Parathyroid adenoma (tissue), 2 donors: Measurements from ENCODE around the gene SMG9.

Experiments
- H2AFZ ChIP-seq: fragments of 300-600 bp; sonication (generic); one replicate; pipeline ENCODE4 v1.7.0; 2017; ENCODE audit warnings: antibody characterized with exemption, mild to moderate bottlenecking
- H3K27ac ChIP-seq: fragments of 300-600 bp; sonication (generic); one replicate; pipeline ENCODE4 v1.7.0; 2017
- H3K27me3 ChIP-seq: fragments of 300-600 bp; sonication (generic); one replicate; pipeline ENCODE4 v1.7.0; 2017; ENCODE audit warnings: low read length; ENCODE audit not compliant: control insufficient read depth, insufficient read depth
- H3K36me3 ChIP-seq: fragments of 300-600 bp; sonication (generic); one replicate; pipeline ENCODE4 v1.7.0; 2017; ENCODE audit warnings: low read length; ENCODE audit not compliant: control insufficient read depth, insufficient read depth
- H3K4me1 ChIP-seq: fragments of 300-600 bp; sonication (generic); one replicate; pipeline ENCODE4 v1.7.0; 2017; ENCODE audit warnings: control low read depth
- H3K4me2 ChIP-seq: fragments of 300-600 bp; sonication (generic); one replicate; pipeline ENCODE4 v1.7.0; 2017; ENCODE audit warnings: low read length
- H3K4me3 ChIP-seq: fragments of 300-600 bp; sonication (generic); one replicate; pipeline ENCODE4 v1.7.0; 2017; ENCODE audit warnings: low read depth, low read length
- H3K79me2 ChIP-seq: fragments of 300-600 bp; sonication (generic); one replicate; pipeline ENCODE4 v1.7.0; 2017; ENCODE audit warnings: control low read depth
- H3K9ac ChIP-seq: fragments of 300-600 bp; sonication (generic); one replicate; pipeline ENCODE4 v1.7.0; 2017; ENCODE audit warnings: mild to moderate bottlenecking
- H3K9me3 ChIP-seq: fragments of 300-600 bp; sonication (generic); one replicate; pipeline ENCODE4 v1.7.0; 2017; ENCODE audit warnings: low read length; ENCODE audit not compliant: control insufficient read depth
- CTCF ChIP-seq: fragments of 300-600 bp; sonication (generic); IDR thresholded peaks from one replicate; pipeline ENCODE4 v1.7.0; 2017; ENCODE audit warnings: antibody characterized with exemption, mild to moderate bottlenecking
- donor health status: primary hyperparathyroidism.

SMG9 gene

GRCh38 chr19:43715776-43716175 lies 39.0 kb downstream of the SMG9 start, which contains the start of gene IRGC:
Gene IRGC, plus strand, starts transcription at chr19:43716076. Its CDS starts 2,483 bp downstream, at chr19:43718559.
- no peaks in the 10 kb centered on the region for H3K36me3 ChIP-seq
- TF ChIP-seq CTCF = no peak
- no peak within 1 kb of the TSS for H2AFZ ChIP-seq
- H3K4me3 ChIP-seq = no peak within 1 kb of the TSS
- H3K9me3 ChIP-seq = no peaks in the 10 kb centered on the region
- H3K4me2 ChIP-seq = no peak within 1 kb of the TSS
- no peaks in the 10 kb centered on the region for H3K79me2 ChIP-seq
- no peaks in the 10 kb centered on the region for H3K4me1 ChIP-seq
- no peak within 1 kb of the TSS for H3K27ac ChIP-seq
- no peaks in the 10 kb centered on the region for H3K27me3 ChIP-seq
- no peak within 1 kb of the TSS for H3K9ac ChIP-seq

GRCh38 chr19:43713208-43713607 lies 41.6 kb downstream of the SMG9 start:
- Histone ChIP-seq H3K27ac (no peak overlapping the region), H3K9ac (no peak overlapping the region), H3K27me3 (no peaks in the 10 kb centered on the region), H3K36me3 (no peaks in the 10 kb centered on the region), H3K4me2 (no peak overlapping the region), H3K79me2 (no peaks in the 10 kb centered on the region), H3K4me1 (no peaks in the 10 kb centered on the region), H3K4me3 (no peak overlapping the region), H2AFZ (no peak overlapping the region), H3K9me3 (no peaks in the 10 kb centered on the region)
- no peak for TF ChIP-seq CTCF

GRCh38 chr19:43711751-43712355 lies 42.9 kb downstream of the SMG9 start:
- TF ChIP-seq CTCF = no peak
- Histone ChIP-seq H3K9ac (no peak overlapping the region), H3K4me1 (no peaks in the 10 kb centered on the region), H2AFZ (no peak overlapping the region), H3K9me3 (no peaks in the 10 kb centered on the region), H3K36me3 (no peaks in the 10 kb centered on the region), H3K27me3 (no peaks in the 10 kb centered on the region), H3K79me2 (no peaks in the 10 kb centered on the region), H3K4me3 (no peak overlapping the region), H3K4me2 (no peak overlapping the region), H3K27ac (no peak overlapping the region)

- Histone ChIP-seq H3K36me3 (no peaks in the 10 kb centered on the region), H3K79me2 (no peaks in the 10 kb centered on the region), H3K4me3 (no peak overlapping the region), H3K27me3 (no peaks in the 10 kb centered on the region), H3K9me3 (no peaks in the 10 kb centered on the region), H3K9ac (no peak overlapping the region), H3K4me1 (no peaks in the 10 kb centered on the region), H3K27ac (no peak overlapping the region), H2AFZ (no peak overlapping the region), H3K4me2 (no peak overlapping the region)
- TF ChIP-seq CTCF = no peak
Measured at GRCh38 chr19:43708716-43709115, 46.0 kb downstream of the SMG9 start.

- no peaks in the 10 kb centered on the region for H3K9me3 ChIP-seq
- no peaks in the 10 kb centered on the region for H3K36me3 ChIP-seq
- no peak overlapping the region for H3K27ac ChIP-seq
- no peak overlapping the region for H2AFZ ChIP-seq
- no peak overlapping the region for H3K4me2 ChIP-seq
- no peaks in the 10 kb centered on the region for H3K79me2 ChIP-seq
- no peaks in the 10 kb centered on the region for H3K27me3 ChIP-seq
- H3K4me1 ChIP-seq = peaks cover 2% of the 10 kb centered on the region
- no peak for TF ChIP-seq CTCF
- H3K4me3 ChIP-seq = no peak overlapping the region
- H3K9ac ChIP-seq = no peak overlapping the region
Measured at GRCh38 chr19:43707158-43707712, 47.5 kb downstream of the SMG9 start.
